ENCODE results near the gene OSBPL1A. TPM values are rescaled to one million over a fixed set of nuclear protein-coding genes. Genes with fewer than 3 reads are reported as not detected.

The OSBPL1A gene
- total RNA-seq, 1 donor from 2014 or later, result 18.3 TPM

- TF ChIP-seq, protein P1, sequence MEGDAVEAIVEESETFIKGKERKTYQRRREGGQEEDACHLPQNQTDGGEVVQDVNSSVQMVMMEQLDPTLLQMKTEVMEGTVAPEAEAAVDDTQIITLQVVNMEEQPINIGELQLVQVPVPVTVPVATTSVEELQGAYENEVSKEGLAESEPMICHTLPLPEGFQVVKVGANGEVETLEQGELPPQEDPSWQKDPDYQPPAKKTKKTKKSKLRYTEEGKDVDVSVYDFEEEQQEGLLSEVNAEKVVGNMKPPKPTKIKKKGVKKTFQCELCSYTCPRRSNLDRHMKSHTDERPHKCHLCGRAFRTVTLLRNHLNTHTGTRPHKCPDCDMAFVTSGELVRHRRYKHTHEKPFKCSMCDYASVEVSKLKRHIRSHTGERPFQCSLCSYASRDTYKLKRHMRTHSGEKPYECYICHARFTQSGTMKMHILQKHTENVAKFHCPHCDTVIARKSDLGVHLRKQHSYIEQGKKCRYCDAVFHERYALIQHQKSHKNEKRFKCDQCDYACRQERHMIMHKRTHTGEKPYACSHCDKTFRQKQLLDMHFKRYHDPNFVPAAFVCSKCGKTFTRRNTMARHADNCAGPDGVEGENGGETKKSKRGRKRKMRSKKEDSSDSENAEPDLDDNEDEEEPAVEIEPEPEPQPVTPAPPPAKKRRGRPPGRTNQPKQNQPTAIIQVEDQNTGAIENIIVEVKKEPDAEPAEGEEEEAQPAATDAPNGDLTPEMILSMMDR (IDR thresholded peaks at IDR 0.05; ENCODE audit: insufficient read depth, low read length, poor library complexity, severe bottlenecking), result no peak
- Histone ChIP-seq H3K27me3 (ENCODE audit: control insufficient read depth, insufficient read depth, low read length) (no peaks in the 10 kb centered on the region), H3K36me3 (ENCODE audit: control insufficient read depth, insufficient read depth, low read length) (no peaks in the 10 kb centered on the region), H3K4me3 (ENCODE audit: low read depth, low read length) (no peak overlapping the region)
- DNase-seq (ENCODE audit: low read depth), result no peak
These were observed 120.0 kb downstream of the OSBPL1A start for GRCh38 chr18:24277516-24278195.

DNA sequence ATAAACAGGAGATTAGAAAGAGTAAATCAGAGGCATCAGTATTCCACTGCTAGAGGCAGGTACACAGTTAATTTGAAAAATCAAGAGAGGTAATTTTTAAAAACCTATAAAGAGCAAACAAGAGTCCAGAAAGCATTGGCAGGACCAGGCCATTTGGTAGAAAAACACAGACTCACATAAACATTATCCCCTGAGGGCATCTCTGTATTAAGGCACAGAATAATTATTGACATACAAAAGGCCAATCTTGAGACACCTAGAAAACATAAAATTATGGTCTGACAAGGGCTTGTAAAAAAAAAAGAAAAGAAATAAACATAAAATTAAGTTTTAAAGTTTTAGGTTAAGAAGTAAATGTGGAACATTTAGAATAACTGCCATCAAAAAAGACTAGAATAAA is 120.6 kb downstream of the OSBPL1A start:
- TF ChIP-seq, protein P1 (IDR thresholded peaks at IDR 0.05; ENCODE audit: insufficient read depth, low read length, poor library complexity, severe bottlenecking), result no peak
- no peak for DNase-seq (ENCODE audit: low read depth)
- no peaks in the 10 kb centered on the region for H3K36me3 ChIP-seq (ENCODE audit: control insufficient read depth, insufficient read depth, low read length)

GRCh38 chr18:24274837-24275236 is 122.8 kb downstream of the OSBPL1A start:
- no peaks in the 10 kb centered on the region for H3K27me3 ChIP-seq (ENCODE audit: control insufficient read depth, insufficient read depth, low read length)
- DNase-seq (ENCODE audit: low read depth), result no peak
- no peaks in the 10 kb centered on the region for H3K36me3 ChIP-seq (ENCODE audit: control insufficient read depth, insufficient read depth, low read length)
- H3K4me3 ChIP-seq (ENCODE audit: low read depth, low read length), result no peak overlapping the region
- TF ChIP-seq, protein P1 (IDR thresholded peaks at IDR 0.05; ENCODE audit: insufficient read depth, low read length, poor library complexity, severe bottlenecking), result no peak

More for the DNA sequence above, 120.6 kb downstream of the OSBPL1A start:
- Histone ChIP-seq H3K27me3 (ENCODE audit: control insufficient read depth, insufficient read depth, low read length) (no peaks in the 10 kb centered on the region), H3K4me3 (ENCODE audit: low read depth, low read length) (no peak overlapping the region)

DNA sequence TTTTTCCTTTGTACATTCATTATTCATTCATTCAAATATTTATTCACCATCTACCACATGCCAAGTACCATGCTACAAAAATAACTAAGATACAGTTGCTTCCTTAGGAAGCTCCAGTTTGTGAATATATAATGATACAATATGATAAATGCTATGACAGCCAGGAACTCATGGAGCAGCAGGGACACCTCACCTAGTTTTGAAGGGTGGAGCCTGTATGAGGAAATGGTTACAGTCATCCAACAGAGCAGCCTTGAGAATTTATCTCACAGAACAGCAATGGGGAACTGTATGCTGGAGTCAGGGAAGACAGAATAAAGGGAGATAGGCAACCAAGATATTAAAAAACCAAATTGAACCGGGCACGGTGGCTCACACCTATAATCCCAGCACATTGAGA is 124.0 kb downstream of the OSBPL1A start:
- no peaks in the 10 kb centered on the region for H3K36me3 ChIP-seq (ENCODE audit: control insufficient read depth, insufficient read depth, low read length)
- H3K27me3 ChIP-seq (ENCODE audit: control insufficient read depth, insufficient read depth, low read length), result no peaks in the 10 kb centered on the region

GRCh38 chr18:24272229-24272525 is 125.4 kb downstream of the OSBPL1A start:
- Histone ChIP-seq H3K27me3 (ENCODE audit: control insufficient read depth, insufficient read depth, low read length) (no peaks in the 10 kb centered on the region), H3K4me3 (ENCODE audit: low read depth, low read length) (peak overlapping the region; percentile 82), H3K36me3 (ENCODE audit: control insufficient read depth, insufficient read depth, low read length) (no peaks in the 10 kb centered on the region)
- DNase-seq (ENCODE audit: low read depth), result no peak
- TF ChIP-seq, protein P1 (IDR thresholded peaks at IDR 0.05; ENCODE audit: insufficient read depth, low read length, poor library complexity, severe bottlenecking), result no peak

More for the DNA sequence above, 124.0 kb downstream of the OSBPL1A start:
- no peak overlapping the region for H3K4me3 ChIP-seq (ENCODE audit: low read depth, low read length)
- DNase-seq (ENCODE audit: low read depth), result no peak
- TF ChIP-seq, protein P1 (IDR thresholded peaks at IDR 0.05; ENCODE audit: insufficient read depth, low read length, poor library complexity, severe bottlenecking), result no peak

All from kidney epithelial cell (primary cell).